ENCODE measurements around the gene PRDX5. TPM values are rescaled to one million over a fixed set of nuclear protein-coding genes. Genes with fewer than 3 reads are reported as not detected.
A peak's percentile ranks its signal among the peaks of the same experiment; 100 is the strongest.

PRDX5 gene
- total RNA-seq, 1 experiment from 2014 or later, result 274 TPM

GRCh38 chr11:64299847-64300648 lies 17.9 kb upstream of the PRDX5 start, which contains the start of gene CATSPERZ:
CATSPERZ (plus strand) TSS chr11:64300358; CDS start chr11:64300411, 53 bp downstream.
- no peak for DNase-seq (ENCODE audit: unreplicated experiment)
- Mint-ChIP-seq H3K9me3 (ENCODE audit: unreplicated experiment) (no peaks in the 10 kb centered on the region), H3K27ac (ENCODE audit: low read depth, unreplicated experiment) (no peak within 1 kb of the TSS), H3K4me3 (ENCODE audit: unreplicated experiment) (peak within 1 kb of the TSS; percentile 64), H3K4me1 (ENCODE audit: insufficient read depth, unreplicated experiment) (peaks cover 16% of the 10 kb centered on the region), H3K36me3 (ENCODE audit: insufficient read depth, unreplicated experiment) (no peaks in the 10 kb centered on the region), H3K27me3 (ENCODE audit: insufficient read depth, unreplicated experiment) (no peaks in the 10 kb centered on the region)
- ChIA-PET POLR2A (interaction anchor here (1.6 to 5.8 kb wide), 7 partner anchors 15 to 115 kb away, joined by 8 to 107 read pairs (median 19); partner anchors contain the start of genes BAD, FKBP2, GPR137 and PLCB3), CTCF (interaction anchor here (0.6 to 5.1 kb wide), 22 partner anchors 8 to 464 kb away, joined by 3 to 96 read pairs (median 6); partner anchors contain the start of genes BAD, CCDC88B, FERMT3 and FKBP2)
- intact Hi-C loops (cut with micrococcal nuclease), result loop anchor here (2.0 to 5.0 kb wide), 2 partner anchors 47 to 113 kb away; partner anchors contain the start of gene STIP1
- BruUV-seq (replicated peaks), result no TSS peak
- TF ChIP-seq, protein P1, sequence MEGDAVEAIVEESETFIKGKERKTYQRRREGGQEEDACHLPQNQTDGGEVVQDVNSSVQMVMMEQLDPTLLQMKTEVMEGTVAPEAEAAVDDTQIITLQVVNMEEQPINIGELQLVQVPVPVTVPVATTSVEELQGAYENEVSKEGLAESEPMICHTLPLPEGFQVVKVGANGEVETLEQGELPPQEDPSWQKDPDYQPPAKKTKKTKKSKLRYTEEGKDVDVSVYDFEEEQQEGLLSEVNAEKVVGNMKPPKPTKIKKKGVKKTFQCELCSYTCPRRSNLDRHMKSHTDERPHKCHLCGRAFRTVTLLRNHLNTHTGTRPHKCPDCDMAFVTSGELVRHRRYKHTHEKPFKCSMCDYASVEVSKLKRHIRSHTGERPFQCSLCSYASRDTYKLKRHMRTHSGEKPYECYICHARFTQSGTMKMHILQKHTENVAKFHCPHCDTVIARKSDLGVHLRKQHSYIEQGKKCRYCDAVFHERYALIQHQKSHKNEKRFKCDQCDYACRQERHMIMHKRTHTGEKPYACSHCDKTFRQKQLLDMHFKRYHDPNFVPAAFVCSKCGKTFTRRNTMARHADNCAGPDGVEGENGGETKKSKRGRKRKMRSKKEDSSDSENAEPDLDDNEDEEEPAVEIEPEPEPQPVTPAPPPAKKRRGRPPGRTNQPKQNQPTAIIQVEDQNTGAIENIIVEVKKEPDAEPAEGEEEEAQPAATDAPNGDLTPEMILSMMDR (IDR thresholded peaks at IDR 0.05; ENCODE audit: unreplicated experiment), result no peak

- Mint-ChIP-seq H3K27ac (ENCODE audit: low read depth, unreplicated experiment) (no peak overlapping the region), H3K4me1 (ENCODE audit: insufficient read depth, unreplicated experiment) (peaks cover 18% of the 10 kb centered on the region), H3K9me3 (ENCODE audit: unreplicated experiment) (no peaks in the 10 kb centered on the region), H3K4me3 (ENCODE audit: unreplicated experiment) (peak overlapping the region; percentile 99), H3K36me3 (ENCODE audit: insufficient read depth, unreplicated experiment) (peaks cover 19% of the 10 kb centered on the region), H3K27me3 (ENCODE audit: insufficient read depth, unreplicated experiment) (no peaks in the 10 kb centered on the region)
- POLR2A ChIA-PET, result interaction anchor here (0.6 to 5.8 kb wide), 20 partner anchors 13 to 611 kb away, joined by 3 to 107 read pairs (median 8); partner anchors contain the start of genes BAD, FKBP2, NUDT22 and PLCB3
- TF ChIP-seq, protein P1 (IDR thresholded peaks at IDR 0.05; ENCODE audit: unreplicated experiment), result no peak
- peak; percentile 46 for DNase-seq (ENCODE audit: unreplicated experiment)
- BruUV-seq (replicated peaks), result no TSS peak
- CTCF ChIA-PET, result interaction anchor here (0.5 to 5.1 kb wide), 24 partner anchors 10 to 243 kb away, joined by 3 to 96 read pairs (median 6); partner anchors contain the start of genes BAD, FERMT3, GPR137 and PLCB3
- intact Hi-C loops (cut with micrococcal nuclease), result loop anchor here (1.0 to 5.0 kb wide), 5 partner anchors 17 to 116 kb away; partner anchors contain the start of genes PPP1R14B and STIP1
These were observed 14.6 kb upstream of the PRDX5 start for GRCh38 chr11:64303109-64304031.

DNA sequence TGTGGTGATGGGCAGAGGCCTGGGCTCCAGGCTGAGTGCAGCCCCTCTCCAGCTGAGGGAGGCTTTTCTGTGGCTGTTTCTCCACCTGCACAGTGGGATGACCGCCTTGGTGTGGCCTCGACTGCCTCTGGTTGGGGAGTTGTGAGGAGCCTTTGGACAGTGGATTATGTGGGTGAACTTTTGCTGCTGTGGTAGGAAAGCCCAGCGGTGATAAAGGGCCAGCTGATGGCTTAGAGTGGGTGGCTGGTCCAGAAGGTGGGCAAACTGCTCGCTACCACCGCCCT lies 13.9 kb upstream of the PRDX5 start:
- H3K36me3 Mint-ChIP-seq (ENCODE audit: insufficient read depth, unreplicated experiment), result peaks cover 25% of the 10 kb centered on the region
- peaks cover 18% of the 10 kb centered on the region for H3K4me1 Mint-ChIP-seq (ENCODE audit: insufficient read depth, unreplicated experiment)
- peak overlapping the region; percentile 83 for H3K27ac Mint-ChIP-seq (ENCODE audit: low read depth, unreplicated experiment)
- no TSS peak for BruUV-seq (replicated peaks)
- no peak for DNase-seq (ENCODE audit: unreplicated experiment)
- ChIA-PET POLR2A (interaction anchor here (0.6 to 5.8 kb wide), 20 partner anchors 13 to 610 kb away, joined by 3 to 107 read pairs (median 7); partner anchors contain the start of genes BAD, FKBP2, NUDT22 and PLCB3), CTCF (interaction anchor here (0.5 to 5.1 kb wide), 22 partner anchors 9 to 183 kb away, joined by 3 to 96 read pairs (median 7); partner anchors contain the start of genes BAD, FERMT3, GPR137 and PLCB3)
- intact Hi-C loops (cut with micrococcal nuclease), result loop anchor here (1.0 to 5.0 kb wide), 5 partner anchors 17 to 117 kb away; partner anchors contain the start of genes PPP1R14B and STIP1
- TF ChIP-seq, protein P1 (IDR thresholded peaks at IDR 0.05; ENCODE audit: unreplicated experiment), result no peak
- H3K9me3 Mint-ChIP-seq (ENCODE audit: unreplicated experiment), result no peaks in the 10 kb centered on the region
- H3K27me3 Mint-ChIP-seq (ENCODE audit: insufficient read depth, unreplicated experiment), result no peaks in the 10 kb centered on the region
- peak overlapping the region; percentile 99 for H3K4me3 Mint-ChIP-seq (ENCODE audit: unreplicated experiment)

All from MCF 10A (cell line).